Lung (tissue), 12 donors: Measurements from ENCODE around the gene HS6ST1. TPM values are rescaled to one million over a fixed set of nuclear protein-coding genes. Genes with fewer than 3 reads are reported as not detected.
A peak's percentile ranks its signal among the peaks of the same experiment; 100 is the strongest.

Experiments used
- ATAC-seq: fragments of 200-7000 bp; cut with Tn5 transposase; one replicate; pipeline ENCODE4 v1.9.1; 2020; ENCODE audit warnings: moderate number of reproducible peaks; ENCODE audit not compliant: insufficient read depth, low FRiP score
- DNase-seq, 3 donors: peaks; one replicate each; pipeline ENCODE4 v3.0.0-alpha.2; 2013 to 2017
- H3K27ac ChIP-seq, 2 donors: one replicate each; pipeline ENCODE4 v1.5.1; 2013; ENCODE audit warnings: mild to moderate bottlenecking in 2 of 2, moderate library complexity in 2 of 2, control low read depth in 1 of 2, inconsistent platforms in 1 of 2, low read depth in 1 of 2, low read length in 1 of 2
- H3K27me3 ChIP-seq, 3 donors: one replicate each; pipeline ENCODE4 v1.5.1; 2013; ENCODE audit warnings: low read length in 2 of 3; ENCODE audit not compliant: control insufficient read depth in 3 of 3, insufficient read depth in 3 of 3
- H3K36me3 ChIP-seq, 4 donors: one replicate each; pipeline ENCODE4 v1.5.1; 2013; ENCODE audit warnings: low read length in 4 of 4, mild to moderate bottlenecking in 1 of 4, moderate library complexity in 1 of 4; ENCODE audit not compliant: control insufficient read depth in 4 of 4, insufficient read depth in 4 of 4
- H3K4me1 ChIP-seq, 5 donors: one replicate each; pipeline ENCODE4 v1.5.1; 2013; ENCODE audit warnings: low read length in 5 of 5, mild to moderate bottlenecking in 2 of 5, moderate library complexity in 1 of 5; ENCODE audit not compliant: control insufficient read depth in 5 of 5, insufficient read depth in 5 of 5
- H3K4me3 ChIP-seq: one replicate; pipeline ENCODE4 v1.5.1; 2013; ENCODE audit warnings: mild to moderate bottlenecking, control low read depth, moderate library complexity
- H3K9ac ChIP-seq, 2 donors: one replicate each; pipeline ENCODE4 v1.5.1; 2013; ENCODE audit warnings: low read length in 2 of 2, control low read depth in 1 of 2; ENCODE audit not compliant: insufficient read depth in 1 of 2
- H3K9me3 ChIP-seq, 4 donors: one replicate each; pipeline ENCODE4 v1.5.1; 2013; ENCODE audit warnings: low read length in 3 of 4, mild to moderate bottlenecking in 1 of 4, moderate library complexity in 1 of 4; ENCODE audit not compliant: control insufficient read depth in 4 of 4, insufficient read depth in 3 of 4
- CTCF ChIP-seq: IDR thresholded peaks from 2 replicates; pipeline ENCODE4 v1.5.1; 2012; ENCODE audit warnings: mild to moderate bottlenecking; ENCODE audit errors: control extremely low read depth, extremely low read depth
- WGBS, 2 donors: extraction: QIAGEN DNeasy Blood & Tissue Kit; methylation state at CpG; one replicate each; pipeline ENCODE4 v1.1.7; 2013; 5-methylcytosine and 5-hydroxymethylcytosine counted together
- polyA plus RNA-seq, 2 donors: library from polyadenylated mRNA; stranded (reverse); fragments of 200-250 nt; gene quantifications; one replicate each; pipeline ENCODE4 v1.2.1, GENCODE V29; 2013
- total RNA-seq, 2 donors: library from RNA; depleted of rRNA in 1 of 2; stranded (reverse); fragments of >200 nt in 1 of 2; gene quantifications; one replicate each; pipeline ENCODE4 v1.2.1, GENCODE V29; 2014 to 2021
- donor health status: control.
- donor health status: control.
- donor health status: Bipolar disorder and iron deficiency.
- donor health status: healthy.
- donor health status: DM: yes; HTN: yes; CAD: no.

The HS6ST1 gene
- total and polyA plus RNA-seq, 4 donors = 15.1 to 37.7 (median 29.1) TPM

DNA sequence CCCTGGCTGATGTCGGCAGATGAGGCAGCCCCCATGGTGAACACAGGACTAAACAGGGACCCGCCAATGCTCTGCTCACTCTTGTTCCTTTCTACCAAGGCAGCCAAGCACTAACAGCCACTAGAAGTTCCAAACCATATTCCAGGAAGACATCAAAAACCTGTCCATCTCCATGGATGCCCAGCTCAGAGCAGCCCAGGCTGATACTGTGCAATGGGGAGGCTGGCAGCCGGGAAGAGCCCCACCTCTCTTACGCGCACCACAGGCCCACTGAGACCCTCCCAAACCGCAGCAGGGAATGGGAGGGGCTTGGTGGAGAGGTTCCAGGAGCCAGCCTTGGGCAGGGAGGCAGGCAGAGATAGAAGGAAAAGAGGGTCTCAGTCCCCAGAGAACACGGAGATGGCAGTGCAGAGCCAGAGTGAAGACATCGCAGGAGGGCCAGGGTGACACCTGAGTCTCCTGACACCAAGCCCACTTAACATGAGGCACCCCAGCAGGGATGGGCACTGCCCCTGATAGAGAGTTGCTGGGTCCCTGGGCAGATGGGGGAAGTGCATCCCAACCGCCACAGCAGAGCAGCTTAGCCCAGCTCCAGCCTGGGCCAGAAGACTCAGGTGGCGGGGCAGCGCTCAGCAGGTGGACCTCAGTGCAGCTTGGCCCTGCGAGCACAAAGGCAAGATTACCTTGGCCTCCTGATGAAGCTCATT lies 3.4 kb downstream of the HS6ST1 start:
- ATAC-seq (no peak), DNase-seq (peak in 1 of 3 donors; percentile 11)
- Histone ChIP-seq H3K27me3 (no peaks in the 10 kb centered on the region), H3K9me3 (no peaks in the 10 kb centered on the region), H3K27ac (no peak overlapping the region), H3K4me1 (peaks cover 4 to 53% (median 20%) of the 10 kb centered on the region in 5 donors), H3K4me3 (no peak overlapping the region), H3K36me3 (peaks cover 0 to 19% (median 1%) of the 10 kb centered on the region in 4 donors), H3K9ac (no peak overlapping the region)
- no peak for TF ChIP-seq CTCF
- WGBS, 2 donors = 83 to 89% methylated on average over 12 of the region's 12 CpGs

- Histone ChIP-seq H3K4me3 (no peak overlapping the region), H3K9me3 (no peaks in the 10 kb centered on the region), H3K4me1 (peaks cover 4 to 59% (median 26%) of the 10 kb centered on the region in 5 donors), H3K27me3 (no peaks in the 10 kb centered on the region), H3K9ac (no peak overlapping the region), H3K27ac (no peak overlapping the region), H3K36me3 (peaks cover 0 to 19% (median 1%) of the 10 kb centered on the region in 4 donors)
- TF ChIP-seq CTCF = no peak
- DNase-seq (peak in 1 of 3 donors; percentile 11), ATAC-seq (no peak)
- WGBS, 2 donors = 90 to 91% methylated on average over 20 of the region's 20 CpGs
Measured at GRCh38 chr2:128314348-128315121, 4.1 kb downstream of the HS6ST1 start.

GRCh38 chr2:128313931-128314347 lies 4.7 kb downstream of the HS6ST1 start:
- no peak overlapping the region for H3K4me3 ChIP-seq
- no peaks in the 10 kb centered on the region for H3K9me3 ChIP-seq
- H3K9ac ChIP-seq = no peak overlapping the region
- 93 to 95% methylated on average over 4 of the region's 4 CpGs for WGBS, 2 donors
- TF ChIP-seq CTCF = no peak
- H3K27ac ChIP-seq = no peak overlapping the region
- peaks cover 4 to 63% (median 30%) of the 10 kb centered on the region in 5 donors for H3K4me1 ChIP-seq
- DNase-seq = no peak
- peaks cover 0 to 19% (median 1%) of the 10 kb centered on the region in 4 donors for H3K36me3 ChIP-seq
- no peak for ATAC-seq
- no peaks in the 10 kb centered on the region for H3K27me3 ChIP-seq
